NCI-H460 (cell line): ENCODE results near the gene BTG4. TPM values are rescaled to one million over a fixed set of nuclear protein-coding genes. Genes with fewer than 3 reads are reported as not detected.

Source experiments
- DNase-seq: peaks from one replicate; pipeline ENCODE4 v3.0.0-alpha.2; 2016; ENCODE audit warnings: low read depth; ENCODE audit errors: extremely low read depth
- total RNA-seq: library from RNA; depleted of rRNA; stranded (reverse); fragments of >200 nt; shearing (Covaris generic); gene quantifications from 2 replicates; pipeline ENCODE4 v1.2.3, GENCODE V29; 2014

Gene BTG4
- total RNA-seq, 1 experiment from 2014 or later = 0.12 TPM

DNA sequence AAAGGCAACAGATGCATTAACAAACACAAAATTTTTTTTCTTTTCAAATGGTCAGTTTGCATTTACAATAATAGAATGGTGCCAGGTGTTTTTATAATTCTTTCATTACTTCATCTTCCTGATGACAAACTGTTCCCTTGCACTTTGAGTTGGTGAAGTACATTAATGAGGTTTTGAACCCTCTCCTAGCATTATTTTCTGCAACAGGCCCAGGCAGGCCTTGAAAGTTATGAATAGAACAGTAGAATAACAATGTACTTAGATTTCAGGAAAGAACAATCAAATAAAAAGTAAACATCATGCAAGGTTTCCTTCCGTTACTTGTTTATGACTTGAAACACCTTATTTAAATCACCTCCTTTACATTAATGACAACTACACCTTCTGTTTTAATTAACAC lies 9.6 kb downstream of the BTG4 start:
- DNase-seq = no peak

DNA sequence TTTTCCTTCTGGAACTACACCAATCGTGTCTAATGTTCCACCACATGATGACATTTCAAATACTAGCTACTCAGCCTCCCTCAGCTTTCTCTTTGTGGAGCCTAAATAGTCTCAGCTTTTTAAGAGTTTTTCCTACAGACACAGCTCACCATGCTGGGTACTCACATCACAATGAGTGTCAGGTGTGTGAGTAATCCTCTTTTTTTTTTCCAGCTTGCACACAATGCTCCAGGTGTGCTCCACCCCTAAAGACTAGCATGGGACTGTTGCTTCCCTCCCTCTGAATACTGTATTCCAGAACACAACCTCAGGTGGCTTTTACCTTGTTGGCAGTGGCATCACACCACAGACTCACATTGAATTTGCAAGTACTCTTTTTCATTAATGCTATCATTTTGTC lies 11.7 kb downstream of the BTG4 start:
- DNase-seq = no peak

DNA sequence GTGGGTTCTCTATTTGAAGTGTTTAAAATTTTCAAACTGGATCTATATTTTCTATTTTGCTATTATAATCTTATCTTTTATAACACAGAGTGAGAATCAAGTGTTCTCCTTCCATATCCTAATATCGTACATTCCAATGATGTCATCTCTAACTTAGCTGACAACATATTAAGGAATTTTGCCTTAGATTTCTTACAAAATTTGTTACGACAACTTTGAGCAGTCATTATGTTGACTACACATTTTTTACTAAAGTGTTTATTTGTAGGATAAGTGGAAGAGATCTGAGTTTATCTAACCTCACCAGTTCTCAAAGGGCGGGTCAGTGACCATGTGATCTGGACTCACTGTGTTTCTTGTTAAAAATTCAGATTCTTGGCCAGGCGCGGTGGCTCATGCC lies 12.7 kb downstream of the BTG4 start:
- no peak for DNase-seq

DNA sequence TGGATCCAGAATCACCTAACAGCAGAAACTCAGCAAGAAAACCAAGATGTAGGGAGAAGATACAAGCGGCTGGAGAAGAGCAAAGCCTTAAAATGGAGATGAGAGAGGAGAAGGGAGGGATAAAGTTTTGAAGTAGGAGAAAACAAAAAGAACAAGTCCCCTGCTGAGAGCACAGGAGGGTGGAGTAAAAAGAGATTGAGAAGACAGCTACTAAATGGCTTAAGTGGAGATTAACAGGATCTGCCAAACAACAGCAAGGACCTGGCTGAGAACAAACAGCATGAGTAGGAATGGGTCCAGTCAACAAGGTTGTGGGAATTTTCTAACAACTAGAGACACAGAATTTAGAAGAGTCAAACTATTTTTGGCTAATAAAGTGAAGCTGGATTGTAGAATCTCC lies 18.1 kb downstream of the BTG4 start:
- DNase-seq = no peak

DNA sequence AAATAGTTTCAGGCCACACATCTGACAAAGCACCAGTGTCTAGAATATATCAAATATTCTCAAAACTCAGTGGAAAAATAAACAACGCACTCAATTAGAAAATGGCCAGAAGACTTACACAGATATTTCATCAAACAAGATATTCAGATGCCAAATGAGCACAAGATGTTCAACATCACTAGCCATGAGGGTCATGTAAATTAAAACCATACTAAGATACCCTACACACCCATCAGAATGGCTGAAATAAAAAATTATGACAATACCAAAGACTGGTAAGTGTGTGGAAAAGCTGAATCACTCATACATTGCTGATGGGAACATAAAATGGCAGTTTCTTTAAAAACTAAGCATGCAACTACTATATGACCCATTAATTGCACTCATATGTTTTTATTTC lies 21.7 kb downstream of the BTG4 start:
- no peak for DNase-seq

DNA sequence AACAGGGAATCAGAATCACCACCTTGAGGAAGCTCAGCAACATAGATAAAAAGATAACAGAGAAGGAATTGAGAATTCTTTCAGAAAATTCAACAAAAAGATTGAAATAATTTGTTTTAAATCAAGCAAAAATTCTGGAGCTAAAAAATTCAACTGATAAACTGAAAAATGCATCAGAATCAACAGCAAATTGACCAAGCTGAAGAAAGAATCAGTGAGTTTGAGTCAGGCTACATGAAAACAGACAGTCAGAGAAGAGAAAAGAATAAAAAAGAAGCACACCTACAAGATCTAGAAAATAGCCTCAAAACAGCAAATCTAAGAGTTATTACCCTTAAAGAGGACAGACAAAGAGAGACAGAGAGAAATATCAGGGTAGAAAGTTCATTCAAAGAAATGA lies 28.8 kb downstream of the BTG4 start:
- DNase-seq = no peak

DNA sequence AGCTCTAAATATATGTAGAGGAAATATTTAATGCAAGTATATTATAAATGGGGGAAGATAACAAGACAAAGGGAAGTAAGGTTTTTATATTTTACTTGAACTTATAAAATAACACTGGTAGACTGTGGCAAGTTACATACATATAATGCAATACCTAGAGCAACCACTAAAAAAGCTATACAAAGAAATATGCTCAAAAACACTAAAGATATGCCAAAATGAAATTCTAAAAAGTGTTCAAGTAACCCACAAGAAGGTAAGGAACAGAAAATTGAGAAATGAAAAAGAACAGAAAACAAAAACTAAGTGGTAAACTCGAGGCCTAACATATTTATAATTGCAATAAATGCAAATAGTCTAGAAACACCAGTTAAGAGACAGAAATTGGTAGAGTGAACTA lies 32.5 kb downstream of the BTG4 start:
- DNase-seq = no peak

DNA sequence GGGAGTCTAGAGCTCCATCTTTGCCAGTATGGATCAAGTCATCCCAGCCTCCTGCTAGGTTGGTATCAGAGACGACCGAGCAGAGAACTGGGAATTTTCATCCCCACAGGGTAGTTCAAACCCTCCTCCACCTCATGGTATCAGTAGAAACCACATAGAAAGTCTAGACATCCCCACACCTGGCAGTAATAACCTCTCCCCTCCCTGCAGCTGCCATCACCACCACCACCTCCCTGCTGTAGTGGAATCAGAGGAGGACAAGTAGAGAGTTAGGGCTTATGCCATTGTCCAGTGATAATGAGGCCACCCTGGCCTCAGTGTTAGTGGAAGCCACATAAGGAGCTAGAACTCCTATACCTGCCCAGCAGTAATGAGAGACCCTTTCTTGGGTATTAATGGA lies 34.3 kb downstream of the BTG4 start:
- no peak for DNase-seq

DNA sequence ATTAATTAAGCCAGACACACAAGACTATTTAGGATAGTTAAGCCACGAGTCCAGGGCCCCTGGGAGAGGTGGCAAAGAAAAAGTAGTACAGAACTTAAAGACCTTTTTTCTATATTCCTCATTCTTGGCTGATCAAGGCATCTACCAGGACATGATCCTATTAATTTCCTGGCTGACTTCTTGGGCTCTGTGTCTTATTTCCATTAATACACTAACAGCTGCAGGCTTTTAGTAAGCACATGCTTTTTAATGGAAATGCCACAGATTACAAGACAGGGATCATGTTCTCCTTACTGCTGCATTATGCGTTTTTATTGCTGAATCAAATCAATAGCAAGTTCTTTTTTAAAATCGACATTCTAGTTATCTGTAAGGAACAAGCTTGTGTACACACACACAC lies 35.2 kb downstream of the BTG4 start:
- DNase-seq = no peak

DNA sequence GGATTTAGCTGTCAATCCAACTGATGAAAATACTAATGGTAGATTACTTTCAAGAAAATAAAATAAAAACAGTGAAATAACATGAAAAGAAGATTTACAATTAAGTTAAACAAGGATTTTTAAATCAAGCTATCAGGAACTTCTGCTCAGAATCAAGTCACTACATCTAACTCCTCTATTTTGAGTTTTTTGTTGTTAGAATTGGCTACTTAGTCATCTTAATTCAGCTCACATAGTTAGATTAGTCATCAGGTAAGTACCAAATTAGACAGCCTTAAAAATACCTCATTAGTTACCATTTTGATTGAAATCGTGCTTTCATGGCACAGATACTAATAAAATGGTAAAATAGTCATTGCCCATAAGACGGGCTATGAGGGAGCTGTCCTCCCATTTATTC lies 35.8 kb downstream of the BTG4 start:
- no peak for DNase-seq

DNA sequence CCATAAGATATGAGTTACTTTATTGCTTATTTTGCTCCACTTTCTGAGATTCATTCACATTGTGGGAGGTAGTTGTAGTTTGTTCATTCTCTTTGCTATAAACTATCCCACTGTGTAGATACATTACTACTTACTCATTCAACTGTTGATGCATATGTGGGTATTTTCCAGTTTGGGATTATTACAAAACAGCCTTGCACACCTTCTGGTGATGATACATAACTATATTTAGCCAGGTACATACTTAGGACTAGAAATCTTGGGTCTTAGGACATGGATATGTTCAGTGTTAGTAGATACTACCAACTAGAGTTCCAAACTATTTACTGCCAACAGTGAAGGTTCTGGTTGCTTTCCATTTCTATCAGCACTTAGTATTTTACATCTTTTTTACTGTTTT lies 37.8 kb downstream of the BTG4 start:
- DNase-seq = no peak

DNA sequence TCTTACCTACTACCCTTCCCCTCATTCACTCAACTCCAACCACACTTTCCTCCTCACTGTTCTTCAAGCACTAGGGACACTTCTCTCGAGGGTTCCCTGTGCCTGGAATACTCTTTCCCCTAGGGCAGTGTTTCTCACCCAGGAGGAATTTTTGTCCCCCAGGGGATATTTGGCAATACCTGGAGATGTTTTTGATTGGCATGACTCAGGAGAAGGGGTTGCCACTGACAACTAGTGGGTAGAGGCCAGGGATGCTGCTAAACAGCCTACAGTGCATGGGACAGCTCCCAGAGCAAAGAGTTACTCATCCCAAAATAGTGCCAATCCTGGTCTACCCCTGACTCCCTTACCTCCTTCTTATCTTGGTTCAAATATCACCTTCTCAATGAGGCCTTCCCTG lies 40.0 kb downstream of the BTG4 start:
- DNase-seq = no peak

DNA sequence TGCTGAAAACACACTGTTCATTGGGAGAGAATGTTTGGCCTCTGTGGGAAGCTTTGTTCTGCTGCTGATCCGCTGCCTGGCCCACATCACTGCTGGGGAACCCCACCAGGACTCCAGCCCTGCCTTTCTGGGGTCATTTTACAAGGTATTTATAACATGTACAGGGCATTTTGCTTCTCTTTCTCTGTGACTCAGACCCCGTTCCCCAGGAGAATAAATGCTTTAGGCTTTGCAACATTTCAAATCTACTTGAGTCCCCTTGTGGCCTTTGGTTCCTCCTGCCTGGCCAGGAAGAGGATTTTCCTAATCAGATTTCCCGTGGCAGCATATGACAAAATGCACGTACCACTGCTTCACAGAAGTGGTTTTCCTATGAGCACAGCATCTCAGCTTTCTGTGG lies 43.0 kb downstream of the BTG4 start:
- DNase-seq = no peak

DNA sequence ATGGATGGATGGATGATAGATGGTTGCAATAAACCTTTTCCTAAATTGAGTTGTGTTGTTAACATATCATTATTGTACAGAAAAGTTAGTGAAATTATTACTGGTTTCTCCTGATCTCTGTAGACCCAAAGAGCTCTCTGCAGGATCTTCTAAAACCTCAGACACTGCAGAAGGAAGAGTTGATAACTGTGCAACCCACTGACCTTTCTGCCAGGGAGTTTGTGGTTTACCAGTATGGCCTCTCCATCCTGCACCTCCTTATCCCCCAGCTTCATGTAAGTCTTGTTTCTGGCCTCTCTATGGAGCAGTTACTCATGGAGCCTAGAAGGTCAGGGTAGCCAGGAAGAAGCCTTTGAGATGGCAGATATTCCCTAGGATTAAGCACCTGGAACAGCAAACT lies 45.6 kb downstream of the BTG4 start:
- DNase-seq = no peak

DNA sequence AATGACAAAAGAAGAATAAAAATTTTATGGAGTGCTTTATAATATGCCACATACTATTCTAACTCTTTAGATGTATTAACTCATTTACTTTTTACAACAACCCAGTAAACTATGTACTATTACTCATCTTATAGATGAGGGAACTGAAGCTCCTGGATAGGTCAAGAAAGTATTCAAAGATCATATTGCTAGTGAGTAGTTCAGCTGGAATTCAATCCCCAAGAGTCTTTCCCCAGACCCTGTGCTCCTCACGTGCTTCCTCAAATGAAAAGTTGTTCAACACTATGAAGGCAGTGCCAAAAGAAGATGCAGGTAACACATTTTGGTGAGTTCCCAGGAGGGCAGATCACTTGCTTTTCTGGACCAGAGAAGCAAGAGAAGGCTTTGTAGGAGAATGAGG lies 46.8 kb downstream of the BTG4 start:
- no peak for DNase-seq

DNA sequence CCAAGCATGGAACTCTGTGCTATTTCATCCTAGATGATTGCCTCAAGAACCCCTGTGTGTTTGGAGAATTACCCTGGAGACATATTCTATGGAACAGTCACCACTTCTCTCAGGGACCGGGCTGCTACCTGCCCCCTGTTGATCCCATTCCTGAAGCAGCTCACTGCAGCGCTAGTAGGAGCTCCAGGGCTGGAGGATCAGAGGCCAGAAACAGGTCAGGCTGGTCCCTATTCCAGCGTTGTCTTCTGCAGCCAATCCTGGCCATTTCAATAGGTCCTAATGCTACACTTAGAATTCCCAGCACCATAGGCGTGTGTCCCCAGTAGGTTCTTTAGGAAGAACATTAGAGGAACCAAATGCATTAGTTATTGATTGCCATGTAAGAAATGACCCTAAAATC lies 48.9 kb downstream of the BTG4 start:
- no peak for DNase-seq

DNA sequence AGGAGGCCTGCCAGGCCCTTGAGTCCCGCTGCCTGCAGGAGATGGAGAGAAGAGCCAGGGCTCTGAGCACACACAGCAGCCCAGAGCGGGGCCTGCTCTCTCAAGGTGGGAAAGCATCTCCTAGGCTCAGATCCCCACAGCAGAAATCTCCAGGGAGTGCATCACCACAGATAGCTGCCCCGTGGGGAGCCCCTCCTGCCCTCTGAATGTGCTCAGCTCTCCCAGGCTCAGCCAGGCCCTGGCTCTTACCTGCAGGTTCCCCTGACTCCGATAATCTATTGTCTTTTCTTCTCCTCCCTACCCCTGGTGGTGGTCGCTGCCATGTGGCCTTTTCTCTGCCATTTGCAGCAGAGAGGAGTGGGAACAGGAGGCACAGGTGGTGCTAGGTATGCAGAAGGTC lies 49.9 kb downstream of the BTG4 start:
- DNase-seq = no peak

DNA sequence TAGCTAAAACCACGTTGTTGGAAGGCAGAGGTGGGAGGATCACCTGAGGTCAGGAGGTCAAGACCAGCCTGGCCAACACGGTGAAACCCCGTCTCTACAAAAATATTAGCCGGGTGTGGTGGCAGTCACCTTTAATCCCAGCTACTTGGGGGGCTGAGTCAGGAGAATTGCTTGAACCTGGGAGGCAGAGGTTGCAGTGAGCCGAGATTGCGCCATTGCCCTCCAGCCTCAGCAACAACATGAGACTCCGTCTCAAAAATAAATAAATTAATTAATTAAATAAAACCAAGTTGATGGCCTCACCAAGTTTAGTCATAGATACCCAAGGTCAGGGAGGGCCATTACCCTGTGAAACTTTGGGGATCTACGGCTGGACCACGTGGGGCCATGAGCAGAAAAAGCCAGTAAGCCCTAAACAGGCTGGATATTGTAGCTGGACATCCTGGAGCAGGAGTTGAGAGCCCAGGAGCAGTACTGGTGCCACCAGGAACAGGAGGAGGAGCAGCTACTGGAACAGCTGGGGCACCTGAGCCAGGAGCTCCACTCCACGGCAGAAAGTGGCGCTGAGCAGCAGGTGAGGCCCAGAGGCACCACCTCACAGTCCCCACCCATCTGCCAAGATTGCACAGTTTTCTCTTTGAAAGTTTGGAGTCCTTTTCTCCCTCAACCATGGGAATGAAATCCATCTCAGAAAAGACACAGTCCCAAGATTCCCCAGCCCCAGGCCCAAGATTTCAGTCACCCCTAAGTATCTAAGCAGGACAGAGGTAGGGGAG lies 50.5 kb downstream of the BTG4 start:
- no peak for DNase-seq

DNA sequence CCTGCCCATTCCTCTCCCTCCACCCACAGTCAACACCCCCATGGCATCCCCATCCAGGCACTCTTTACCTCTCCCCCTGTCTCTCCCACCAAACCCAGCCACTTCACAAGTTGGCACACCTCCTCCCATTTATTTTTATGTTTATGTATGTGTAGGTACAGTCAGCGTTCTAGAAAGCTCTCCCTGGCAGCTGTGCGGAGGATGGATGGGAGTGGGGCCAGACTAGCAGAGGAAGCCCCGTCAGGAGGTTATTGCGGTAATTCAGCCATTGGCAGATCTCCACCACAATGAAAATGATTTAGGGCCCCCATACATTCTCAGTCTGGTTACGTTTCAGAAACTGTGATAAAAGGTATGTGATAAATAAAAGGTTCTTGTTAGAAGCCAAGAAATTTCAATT lies 51.3 kb downstream of the BTG4 start:
- no peak for DNase-seq

DNA sequence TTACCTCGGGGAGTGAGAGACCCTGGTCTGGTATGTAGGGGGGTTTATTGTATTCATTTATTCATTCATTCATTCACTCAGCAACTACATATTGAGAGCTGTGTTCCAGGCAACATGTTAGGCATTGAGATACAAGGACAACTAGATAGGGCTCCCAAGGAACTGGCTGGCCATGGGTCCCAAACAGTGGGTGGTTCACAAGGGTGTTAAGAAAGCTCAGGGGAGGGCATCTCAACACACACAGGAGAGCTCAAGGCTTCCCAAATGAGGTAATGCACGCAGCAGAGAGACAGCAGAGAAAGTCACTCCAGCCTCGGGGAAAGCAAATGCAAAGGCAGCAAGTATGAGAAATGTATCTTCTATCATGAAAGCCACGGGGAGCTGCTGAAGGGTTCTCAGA lies 51.8 kb downstream of the BTG4 start:
- DNase-seq = no peak

DNA sequence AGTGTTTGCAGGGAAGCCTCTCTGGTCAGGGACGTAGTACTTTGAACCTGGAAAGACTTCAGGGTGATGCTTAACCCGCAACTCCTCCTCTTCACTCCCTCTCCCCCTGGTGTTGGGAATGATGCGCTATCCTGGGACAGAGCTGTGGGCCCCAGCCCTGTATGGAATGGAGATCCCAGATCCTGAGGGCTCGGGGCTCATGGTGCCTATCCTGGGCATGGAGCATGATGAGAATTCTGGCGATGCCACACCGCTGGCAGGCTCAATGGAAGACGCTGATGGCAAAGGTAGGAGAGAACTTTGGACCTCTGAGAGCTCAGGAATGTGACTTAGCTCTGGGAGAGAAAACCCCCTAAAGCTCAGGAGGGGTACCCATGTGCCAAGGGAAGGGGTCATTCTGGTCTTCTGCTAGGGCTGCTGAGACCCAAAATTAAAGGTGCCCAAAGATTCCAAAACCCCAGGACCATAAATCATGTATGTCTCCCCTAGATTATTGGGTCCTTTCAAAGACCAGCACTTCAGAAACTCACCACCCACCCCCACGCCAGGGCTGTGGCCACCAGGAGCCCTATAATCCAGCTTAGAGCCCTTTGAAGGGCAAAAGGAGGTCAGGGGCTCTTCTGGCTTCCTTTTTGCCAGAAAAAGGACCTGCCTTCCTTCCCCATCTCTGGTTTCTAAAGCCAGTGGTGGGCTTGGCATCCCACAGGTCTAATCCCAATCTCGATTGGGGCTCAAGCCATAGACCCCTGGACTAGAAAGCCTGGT lies 52.5 kb downstream of the BTG4 start:
- no peak for DNase-seq

DNA sequence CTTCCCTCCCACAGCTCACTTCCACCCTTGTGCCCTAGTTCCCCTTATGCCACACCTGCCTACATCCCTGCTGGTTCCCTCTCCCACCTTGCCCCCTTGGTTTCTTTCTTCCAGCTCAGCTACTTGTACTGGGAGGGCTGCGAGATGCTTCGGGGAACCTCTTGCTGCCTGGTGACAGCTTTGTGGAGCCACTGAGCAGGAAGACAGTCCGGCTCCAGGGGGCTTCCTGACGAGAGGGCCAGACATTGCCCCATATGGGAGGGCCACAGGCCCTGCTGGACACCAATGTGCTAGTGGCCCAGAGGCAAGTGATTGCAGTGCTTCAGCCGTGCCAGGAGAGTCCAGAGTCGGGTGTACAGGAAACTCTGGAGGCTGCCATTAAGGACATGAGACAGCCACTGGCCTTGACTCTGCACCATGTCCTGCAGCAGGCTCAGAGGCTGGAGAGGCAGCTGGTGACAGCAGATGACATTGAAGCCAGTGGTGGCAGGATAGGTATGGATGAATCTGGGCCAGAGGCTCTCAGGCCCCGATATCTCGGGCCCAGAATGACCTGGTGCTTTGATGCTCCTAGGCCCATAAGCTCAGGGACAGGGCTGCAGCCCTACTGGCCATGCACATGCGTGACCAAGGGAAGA lies 54.3 kb downstream of the BTG4 start:
- DNase-seq = no peak
